Germinal center (tissue), 1 donor: ENCODE measurements around the gene ADAMTS12.

Source experiments
- DNase-seq: peaks from one replicate; pipeline ENCODE4 v3.0.0; 2012; ENCODE audit warnings: mixed read lengths, low spot score

The ADAMTS12 gene

DNA sequence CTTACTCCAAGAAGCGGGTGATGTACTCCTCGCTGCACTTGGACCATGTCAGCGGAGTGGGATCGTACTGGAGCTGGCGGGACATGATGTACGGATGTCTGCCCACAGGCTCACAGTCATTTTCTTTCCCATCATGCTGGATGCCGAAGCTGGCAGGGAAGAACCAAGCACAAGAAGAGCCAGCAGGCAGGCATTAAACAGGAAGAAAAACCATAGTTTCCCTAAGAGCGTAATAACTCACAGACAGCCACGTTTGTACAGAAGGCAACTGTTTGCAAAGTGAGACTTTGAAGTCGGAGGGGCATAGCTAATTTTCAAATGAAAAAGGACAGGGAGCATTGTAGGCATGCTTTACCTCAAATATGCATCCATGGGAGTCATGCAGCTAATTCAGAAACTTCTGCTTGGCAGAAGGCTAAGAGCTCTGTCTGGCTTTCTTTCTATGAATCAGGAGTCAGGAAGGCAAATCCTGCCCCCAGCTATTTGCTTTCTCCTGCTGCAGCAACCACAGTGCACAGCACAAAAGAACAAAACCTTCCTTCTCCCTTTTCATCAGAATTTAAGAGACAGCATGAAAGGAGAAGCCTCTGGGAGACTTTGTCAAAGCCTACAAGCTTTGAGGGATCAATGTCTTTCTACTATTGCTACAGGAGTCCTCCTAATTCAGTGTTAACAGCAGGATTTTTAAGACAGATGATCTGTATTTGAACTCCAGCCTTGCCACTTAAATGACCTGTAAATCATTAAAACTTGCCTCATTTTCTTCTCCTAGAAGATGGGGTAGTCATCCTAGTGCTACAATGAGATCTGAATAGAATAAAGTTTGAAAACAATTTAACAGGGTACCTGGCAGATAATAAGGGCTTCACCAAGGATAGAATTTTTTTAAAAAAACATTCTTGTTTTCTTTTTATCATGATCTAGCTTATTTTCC lies 242.0 kb downstream of the ADAMTS12 start:
- no peak for DNase-seq

DNA sequence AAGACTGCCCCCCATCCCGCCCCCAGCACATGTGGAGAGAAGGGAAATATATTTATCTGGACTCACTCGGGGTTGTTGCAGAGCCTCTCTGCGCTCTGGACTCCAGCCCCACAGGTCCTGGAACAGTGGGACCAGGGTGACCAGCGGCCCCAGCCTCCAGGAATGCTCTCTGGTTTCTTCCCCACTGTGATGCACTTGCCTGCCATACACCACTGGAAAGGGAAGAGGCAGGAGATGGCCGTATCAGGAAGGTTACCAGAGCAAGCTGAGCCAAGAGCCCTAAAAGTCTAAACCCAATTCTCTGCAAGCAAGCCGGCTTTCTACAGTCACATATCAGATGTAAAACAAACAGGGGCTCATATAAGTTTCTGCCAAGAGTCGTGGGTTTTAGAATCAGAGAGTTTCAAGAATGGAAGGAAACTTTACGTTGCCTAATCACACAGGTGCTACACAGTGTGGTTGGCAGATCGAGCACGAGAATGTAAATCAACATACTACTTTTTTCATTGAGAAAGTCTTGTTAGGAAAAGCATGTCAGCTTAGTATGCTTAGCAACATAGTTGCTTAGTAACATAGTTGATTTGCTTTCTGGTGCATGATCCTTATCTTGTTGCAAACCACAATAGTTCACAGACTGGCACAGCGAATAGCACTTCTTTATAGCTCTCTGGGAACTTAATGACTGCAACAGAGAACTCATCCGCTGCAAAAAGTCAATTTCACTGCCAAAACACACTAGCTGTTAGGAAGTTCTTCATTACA lies 249.9 kb downstream of the ADAMTS12 start:
- no peak for DNase-seq

DNA sequence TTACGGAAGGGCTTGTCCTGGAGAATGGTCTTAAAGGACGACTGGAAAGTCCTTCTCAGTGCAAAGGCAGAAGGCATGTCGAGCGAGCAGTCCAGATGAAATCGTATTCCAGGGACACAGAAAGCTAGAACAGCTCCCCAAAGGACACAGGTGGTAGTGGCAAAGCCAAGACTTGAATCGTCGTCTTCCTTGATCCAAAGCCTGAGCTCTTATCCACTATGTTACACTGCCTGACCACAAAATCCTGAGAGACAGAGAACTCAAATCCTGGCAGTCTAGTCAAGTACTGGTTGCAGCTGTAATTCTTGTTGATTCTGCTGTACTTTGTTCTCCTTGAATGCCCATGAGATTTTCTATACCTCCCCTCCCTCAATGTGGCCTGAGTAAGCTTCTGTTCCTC lies 252.3 kb downstream of the ADAMTS12 start:
- DNase-seq: no peak

DNA sequence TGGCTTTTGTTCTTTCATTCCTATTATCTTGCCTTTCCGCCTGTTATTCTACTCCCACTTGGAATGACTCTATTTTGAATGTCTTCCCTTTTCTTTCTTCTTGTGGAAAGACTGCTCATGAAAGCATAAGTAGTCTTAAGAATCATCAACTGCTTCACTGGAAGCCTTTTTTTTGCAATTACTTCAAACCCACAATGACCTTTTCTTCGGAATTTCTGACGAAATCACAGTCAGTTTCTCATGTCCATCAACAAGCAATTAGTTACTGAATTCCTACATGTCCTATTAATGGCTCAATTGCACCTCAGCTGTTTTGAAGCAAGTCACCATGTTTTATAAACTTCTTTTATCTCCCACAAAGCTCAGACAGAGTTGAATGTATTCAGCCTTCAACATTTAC lies 254.8 kb downstream of the ADAMTS12 start:
- DNase-seq: no peak

DNA sequence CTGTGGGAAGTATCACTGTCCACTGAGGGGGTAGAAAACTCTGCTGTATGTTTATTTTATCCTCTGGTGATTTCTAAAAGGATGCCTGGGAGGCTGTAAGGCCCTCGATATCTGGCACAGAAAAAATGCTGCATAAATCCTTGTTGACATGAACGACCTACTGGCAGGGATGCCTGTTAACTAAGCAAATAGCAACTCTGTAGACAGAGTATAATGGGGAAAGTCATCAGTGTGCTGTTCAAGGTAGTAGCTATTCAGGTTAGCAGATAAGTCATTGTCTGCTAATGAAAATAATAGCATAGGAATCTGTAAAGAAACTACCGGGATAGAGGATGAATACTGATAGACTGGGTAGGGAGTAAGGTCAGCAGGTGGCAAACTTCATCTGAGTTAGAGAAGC lies 256.2 kb downstream of the ADAMTS12 start:
- no peak for DNase-seq

DNA sequence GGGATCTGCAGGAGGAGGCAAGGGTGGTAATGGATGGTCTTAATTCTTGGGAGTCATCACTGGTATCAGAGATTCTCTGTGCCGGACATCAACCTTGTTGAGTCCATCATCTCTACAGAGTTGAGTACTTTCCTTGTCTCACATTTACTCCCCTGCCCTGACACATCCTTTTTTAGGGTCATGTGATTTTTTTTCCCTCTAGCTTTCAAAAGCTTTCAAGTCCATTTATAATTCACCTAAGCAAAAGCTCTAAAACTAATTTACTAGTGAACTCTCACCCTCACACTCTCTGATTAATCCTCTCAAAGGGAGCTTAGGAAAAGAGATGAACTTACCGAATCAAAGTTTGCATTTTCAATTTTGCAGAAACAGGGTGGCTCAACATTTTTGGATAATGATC lies 258.1 kb downstream of the ADAMTS12 start:
- no peak for DNase-seq

DNA sequence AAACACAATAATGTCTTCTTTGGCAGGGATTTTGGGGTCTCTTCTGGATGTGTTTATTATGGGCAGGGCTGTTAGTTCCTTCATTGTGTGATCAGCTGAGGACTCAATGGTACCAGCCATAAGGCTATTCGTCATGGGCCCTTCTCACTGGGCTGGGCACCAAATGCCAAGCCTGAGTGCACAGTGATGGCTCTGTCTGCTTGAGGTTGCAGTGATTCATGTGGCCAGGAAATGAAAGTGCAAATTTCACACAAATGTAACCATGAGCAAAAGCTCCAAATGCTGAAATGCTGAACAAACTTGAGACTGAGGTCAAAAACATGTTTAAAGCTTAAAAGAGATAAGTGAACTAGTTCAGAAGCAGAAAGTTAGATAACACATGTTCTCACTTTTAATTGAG lies 260.0 kb downstream of the ADAMTS12 start:
- DNase-seq: no peak

DNA sequence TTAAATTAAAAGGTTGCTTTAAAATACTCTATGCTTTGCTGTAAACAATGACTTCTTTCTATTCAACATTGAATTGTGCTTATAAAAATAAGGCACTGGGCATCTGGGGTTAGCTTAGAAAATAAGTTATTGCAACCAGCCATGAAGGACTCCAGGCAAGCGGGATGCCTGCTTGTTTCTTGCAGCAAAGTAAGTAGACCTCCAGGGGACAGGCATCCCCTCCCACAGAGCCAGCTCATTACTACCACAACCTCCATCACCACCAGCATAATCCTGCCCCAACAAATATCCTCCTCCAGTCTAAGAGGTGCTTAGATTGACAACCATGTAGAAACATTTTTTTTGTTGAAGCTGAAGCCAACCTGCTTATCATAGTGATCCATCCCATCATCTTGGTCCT lies 260.7 kb downstream of the ADAMTS12 start:
- no peak for DNase-seq

DNA sequence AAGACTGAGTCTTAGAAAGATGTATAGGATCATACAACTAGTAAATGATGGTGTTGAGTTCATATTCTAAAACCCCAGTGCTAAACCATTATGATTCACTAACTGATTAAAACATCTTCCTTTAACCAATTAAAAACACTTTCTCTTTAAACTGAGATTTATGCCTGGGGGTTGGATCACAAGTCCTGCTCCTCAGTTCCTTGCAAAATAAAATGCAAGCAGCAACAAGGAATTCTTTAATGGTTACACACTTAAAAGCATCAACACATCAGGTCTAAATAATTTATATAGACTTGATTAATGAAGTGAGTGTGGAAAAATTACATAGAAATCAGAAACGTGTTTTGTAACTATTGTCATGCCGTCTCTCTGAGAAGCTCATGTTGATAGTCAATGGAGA lies 261.8 kb downstream of the ADAMTS12 start:
- no peak for DNase-seq

DNA sequence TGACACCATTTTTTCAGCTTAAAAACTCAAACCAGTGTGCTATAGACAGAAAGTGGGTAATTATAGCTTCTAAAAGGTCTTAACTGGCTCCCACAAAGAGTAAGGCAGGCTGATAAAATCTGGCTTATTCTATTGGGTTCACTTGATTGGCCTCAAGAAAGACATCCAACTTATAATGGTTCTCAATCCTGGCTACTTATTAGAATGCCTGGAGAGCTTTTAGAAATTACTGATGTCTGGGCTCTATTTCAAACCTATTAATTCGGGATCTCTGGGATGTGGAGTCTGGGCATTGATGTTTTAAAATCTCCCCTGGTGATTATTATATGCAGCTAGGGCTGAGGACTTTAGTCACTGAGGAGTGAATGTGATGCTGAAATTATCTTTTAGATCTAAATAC lies 263.0 kb downstream of the ADAMTS12 start:
- no peak for DNase-seq

DNA sequence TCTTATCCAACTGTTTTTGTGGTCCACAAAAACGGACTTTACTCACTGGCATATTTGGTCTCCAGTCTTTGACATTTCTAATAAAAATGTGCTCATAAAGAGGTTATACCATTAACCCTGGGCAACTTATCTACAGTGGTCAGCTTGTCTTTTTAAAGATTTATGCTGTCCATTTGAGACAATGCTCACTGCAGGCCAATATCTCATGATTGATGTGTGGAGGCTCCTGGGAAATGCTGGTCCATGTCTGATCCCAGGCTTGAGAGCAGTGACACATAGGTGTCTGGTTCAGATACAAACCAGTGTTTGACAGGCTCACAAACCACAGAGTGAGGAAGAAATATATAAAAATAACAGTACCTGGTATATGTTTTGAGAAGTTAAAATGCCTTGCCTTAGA lies 270.3 kb downstream of the ADAMTS12 start:
- DNase-seq: no peak

DNA sequence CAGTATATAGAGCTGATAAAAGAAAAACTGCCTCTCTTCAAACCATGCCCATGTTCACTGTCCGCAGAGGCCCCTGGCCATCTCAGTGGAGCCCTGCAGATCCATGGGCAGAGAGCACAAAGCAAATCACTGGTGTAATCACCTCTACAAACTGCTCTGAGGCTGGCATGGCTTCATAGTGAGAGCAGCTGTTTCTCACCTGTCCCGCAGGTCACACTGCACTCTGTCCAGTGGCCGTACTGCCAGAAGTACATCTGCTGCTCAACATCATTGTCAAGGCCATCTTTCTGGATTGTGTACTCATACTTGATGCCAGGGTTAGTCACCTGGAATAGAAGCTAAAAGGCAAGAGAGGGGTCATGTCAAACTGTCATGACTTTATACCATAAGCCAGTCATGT lies 277.8 kb downstream of the ADAMTS12 start:
- no peak for DNase-seq

DNA sequence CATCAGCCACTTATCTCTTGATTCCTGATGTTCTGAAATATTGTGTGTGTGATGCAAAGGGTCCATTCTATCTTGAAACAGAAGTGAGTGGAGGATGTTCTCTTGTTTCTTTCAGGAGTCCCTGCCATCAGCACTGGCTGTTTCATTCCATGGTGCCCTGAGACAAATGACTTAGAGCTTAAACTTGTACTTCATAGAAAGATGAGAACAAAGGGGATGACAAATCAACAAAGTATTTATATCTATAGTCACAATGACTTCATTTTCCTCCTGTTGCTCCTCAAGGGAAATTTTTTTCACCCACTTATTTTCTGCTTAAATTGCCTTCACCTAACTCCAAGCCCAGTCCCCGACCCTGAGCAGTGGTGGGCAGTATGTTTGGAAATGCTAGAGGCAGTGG lies 279.4 kb downstream of the ADAMTS12 start:
- no peak for DNase-seq

DNA sequence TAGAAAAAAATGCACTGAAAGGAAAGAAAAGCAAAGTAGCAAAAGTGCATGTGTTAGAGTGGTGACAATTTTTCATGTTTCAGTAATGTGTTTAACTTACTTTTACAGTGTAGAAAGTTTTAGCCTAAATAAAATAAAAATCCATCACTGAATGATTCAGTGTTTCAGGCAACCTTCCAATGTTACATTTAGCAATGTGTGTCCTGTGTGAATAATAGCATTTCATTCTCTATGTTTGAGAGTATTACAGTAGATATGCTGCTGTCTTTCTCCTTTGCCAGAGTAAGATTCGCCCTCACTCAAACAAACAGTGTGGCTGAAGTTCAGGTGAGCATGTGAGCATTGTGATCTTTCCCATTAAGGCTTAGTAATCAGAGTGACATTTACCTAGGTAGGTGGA lies 279.9 kb downstream of the ADAMTS12 start:
- DNase-seq: no peak

DNA sequence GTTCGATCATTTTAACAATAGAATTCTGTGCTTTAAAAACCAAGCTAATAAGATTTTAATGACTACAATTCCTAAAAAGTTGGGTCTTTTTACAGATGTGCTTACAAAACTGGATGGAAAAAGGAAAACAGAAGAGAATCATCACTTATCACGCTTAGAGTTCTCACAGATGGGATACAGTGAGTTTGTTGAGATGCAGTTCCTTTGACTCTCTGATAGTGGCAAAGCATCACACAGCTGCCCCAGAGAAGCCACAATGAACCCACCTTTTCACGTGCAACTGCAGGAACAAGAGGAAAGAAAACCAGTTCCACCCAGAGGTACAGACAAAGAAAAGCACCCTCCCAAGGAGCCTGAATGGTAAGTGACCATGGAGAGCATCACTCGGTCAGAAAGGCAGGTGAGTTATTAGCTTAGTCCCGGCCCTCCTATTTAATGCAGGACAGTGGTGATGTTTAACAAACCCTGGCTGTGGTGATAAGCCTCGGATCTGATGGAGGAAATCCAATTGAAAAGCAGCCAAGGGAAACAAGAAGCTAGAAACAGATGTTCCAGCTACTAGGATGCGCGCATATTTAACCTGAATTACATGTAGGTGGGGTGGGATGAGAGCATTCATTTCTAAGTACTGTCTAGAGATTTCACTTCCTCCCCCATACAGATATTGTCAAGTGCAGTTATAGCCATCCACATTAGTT lies 283.3 kb downstream of the ADAMTS12 start:
- DNase-seq: no peak

DNA sequence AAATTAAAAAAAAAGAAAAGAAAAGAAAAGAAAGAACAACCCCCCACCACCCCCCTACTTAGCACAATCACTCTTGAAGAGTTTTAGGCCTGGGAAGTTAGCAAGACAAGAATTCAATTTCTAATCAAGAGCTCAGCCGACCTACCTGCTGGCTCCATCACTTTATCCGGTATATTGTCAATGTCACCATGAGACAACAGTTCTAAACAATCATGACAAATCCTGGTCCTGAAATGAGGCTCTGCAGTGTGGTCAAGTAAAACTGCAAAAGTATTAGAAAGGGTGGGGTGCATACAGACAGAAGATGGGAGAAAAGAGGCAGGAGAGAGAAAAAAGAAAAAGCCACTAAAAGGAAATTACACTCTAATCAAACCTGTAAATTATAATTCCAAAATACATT lies 287.3 kb downstream of the ADAMTS12 start:
- DNase-seq: no peak

DNA sequence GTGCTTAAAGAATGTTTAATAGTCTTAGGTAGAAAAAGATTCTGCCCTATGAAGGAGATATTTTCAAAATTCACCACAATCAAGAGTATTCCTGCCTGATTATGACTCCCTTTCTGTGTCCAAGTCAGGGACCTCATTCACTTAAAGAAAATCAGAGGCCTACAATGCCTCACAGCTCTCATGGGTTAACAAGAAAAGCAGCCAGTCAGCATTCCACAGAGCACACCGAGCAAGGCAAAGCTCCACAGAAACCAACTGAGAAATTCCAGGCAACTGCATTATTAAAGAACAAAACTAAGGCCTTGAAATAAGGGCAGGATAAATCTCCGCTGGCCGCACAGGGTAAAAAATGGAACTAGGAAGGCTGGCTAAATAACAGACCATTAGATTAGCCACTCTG lies 289.9 kb downstream of the ADAMTS12 start:
- DNase-seq: no peak

DNA sequence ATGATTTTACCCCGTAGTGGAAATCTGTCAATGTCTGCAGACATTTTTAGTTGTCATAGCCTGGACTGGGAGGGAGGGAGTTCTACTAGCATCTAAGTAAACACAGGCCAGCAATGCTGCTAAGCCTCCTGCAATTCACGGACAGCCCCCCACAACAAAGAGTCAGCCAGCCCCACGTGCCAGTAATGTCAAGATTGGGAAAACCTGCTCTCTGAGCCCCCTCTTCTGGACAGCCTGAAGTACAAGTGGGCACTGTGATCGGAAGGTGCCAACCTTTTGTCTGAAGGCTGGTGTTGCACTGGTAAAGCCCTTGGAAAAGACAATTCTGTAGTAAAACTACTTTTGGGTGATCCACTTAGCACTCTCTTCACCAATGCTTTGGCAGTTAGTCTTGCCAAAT lies 296.5 kb downstream of the ADAMTS12 start:
- DNase-seq: no peak

DNA sequence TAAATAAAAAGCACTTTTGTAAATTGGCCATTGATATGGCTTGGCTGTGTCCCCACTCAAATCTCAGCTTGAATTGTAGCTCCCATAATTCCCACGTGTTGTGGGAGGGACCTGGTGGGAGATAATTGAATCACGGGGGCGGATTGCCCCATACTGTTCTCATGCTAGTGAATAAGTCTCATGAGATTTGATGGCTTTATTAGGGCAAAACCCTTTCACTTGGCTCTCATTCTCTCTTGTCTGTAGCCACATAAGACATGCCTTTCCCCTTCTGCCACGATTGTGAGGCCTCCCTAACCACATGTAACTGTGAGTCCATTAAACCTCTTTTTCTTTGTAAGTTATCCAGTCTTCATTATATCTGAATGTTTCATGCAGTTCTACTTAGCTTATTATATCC lies 297.8 kb downstream of the ADAMTS12 start:
- DNase-seq: no peak

DNA sequence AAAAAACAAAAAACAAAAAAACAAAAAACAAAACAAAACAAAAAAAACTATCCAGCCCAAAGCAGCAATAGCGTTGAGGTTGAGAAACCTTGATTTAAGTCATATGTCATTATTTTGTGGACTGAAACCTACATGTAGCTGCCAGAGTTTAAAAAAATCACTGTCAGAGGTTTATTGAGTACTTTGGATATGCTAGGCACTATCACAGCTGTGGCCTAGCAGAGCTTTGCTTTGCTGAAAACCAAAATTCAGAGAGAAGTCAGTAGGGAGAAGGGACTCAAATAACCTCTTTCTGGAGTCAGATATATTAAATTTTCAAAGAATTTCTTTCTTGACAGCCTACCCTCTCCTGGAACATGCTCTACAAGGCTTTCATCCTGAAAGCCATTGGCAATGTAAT lies 299.5 kb downstream of the ADAMTS12 start:
- no peak for DNase-seq

DNA sequence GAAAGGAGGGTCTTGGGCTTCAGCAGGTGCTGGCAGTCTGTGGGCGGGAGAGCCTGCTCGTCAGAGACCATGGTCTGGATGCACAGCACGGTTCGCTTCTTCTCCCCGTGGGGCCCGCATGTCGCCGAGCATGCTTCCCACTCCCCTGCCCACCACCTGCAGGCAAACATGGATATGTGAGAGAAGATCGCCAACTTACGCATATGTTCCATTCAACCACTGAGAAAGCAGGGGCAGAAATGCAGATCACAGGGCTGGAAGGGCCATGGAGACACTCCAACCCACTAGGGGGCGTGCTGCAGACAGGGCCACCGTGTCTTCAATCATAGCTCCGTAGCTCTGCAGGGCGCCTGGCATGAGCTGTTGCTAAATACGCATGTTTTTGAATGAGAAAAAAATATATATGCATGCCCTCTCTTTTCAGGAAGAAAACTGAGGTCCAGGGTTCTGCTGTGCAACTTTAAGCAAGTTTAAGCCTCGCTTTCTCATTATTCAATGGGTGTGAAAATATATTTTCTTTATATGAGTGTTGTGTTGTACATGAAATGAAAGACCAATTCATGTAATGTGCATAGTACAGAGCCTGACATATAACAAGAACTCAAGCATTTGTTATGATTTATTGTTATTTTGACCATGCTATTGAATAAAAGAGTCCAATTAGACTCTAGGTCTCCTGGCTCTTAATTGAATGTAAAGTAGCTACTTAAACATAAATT lies 303.0 kb downstream of the ADAMTS12 start:
- peak; percentile 14 for DNase-seq

DNA sequence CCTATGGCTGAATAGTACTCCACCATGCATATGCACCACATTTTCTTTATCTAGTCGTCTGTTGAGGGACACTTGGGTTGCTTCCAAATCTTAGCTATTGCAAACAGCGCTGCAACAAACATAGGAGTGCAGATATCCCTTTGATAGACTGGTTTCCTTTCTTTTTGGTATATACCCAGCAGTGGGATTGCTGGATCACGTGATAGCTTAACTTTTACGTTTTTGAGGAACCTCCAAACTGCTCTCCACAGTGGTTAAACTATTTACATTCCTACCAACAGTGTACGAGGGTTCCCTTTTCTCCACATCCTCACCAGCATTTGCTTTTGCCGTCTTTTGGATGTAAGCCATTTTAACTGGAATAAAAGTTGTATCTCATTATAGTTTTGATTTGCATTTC lies 308.5 kb downstream of the ADAMTS12 start:
- DNase-seq: no peak
